ENCODE results near the gene KIF3B.

Gene KIF3B

DNA sequence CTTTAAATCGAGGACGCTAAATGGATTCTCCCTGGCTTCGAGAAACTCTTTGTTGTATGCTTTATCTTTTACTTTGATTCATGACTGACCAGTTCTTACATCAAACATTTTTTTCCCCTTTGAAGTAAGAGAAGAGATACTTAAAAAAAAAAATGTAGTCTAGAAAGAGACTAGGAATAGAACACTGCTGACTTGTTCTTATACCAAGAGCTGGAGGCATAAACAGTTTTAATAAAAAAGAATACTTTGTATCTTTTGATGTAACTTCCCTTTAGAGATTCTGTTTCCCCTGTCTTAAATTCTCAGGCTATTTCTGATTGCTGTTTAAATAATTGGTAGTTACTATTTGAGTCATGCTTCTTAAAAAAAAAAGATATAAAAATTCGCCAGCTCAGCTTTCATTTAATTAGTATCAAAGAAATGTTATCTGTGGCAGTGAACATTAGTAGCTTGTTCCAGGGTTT, 85.5 kb downstream of the KIF3B start:
- no peaks in the 10 kb centered on the region for H3K4me1 ChIP-seq (ENCODE audit: insufficient read depth, insufficient read length)

DNA sequence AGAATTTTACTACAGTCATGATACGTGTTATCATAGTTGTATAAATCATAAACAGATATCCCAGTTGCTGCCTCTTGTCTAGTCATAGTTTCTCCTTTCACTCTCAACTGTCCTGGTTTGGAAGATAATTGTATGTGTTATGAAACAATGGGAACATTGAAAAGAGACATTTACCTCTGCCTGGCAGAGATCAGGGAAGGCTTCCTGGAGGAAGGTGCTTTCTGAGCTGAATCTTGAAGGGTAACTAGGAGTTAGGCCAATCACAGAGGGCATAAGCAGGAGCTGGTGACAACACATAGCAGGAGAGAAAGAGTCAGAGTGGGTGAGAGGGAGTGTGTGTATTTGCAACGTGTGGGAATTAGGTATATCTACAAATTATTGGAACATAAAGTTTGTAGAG, 86.0 kb downstream of the KIF3B start:
- Histone ChIP-seq H3K9me3 (ENCODE audit: insufficient read depth, low read length) (no peaks in the 10 kb centered on the region), H3K36me3 (ENCODE audit: insufficient read depth, insufficient read length, low read length) (peaks cover 6% of the 10 kb centered on the region), H3K9ac (ENCODE audit: insufficient read length, low read depth) (no peak overlapping the region), H3K4me3 (ENCODE audit: insufficient read length, low read depth) (no peak overlapping the region), H3K27me3 (ENCODE audit: insufficient read depth, insufficient read length) (peaks cover 23% of the 10 kb centered on the region), H3K4me1 (ENCODE audit: insufficient read depth, insufficient read length) (no peaks in the 10 kb centered on the region)
- no peak for DNase-seq (ENCODE audit: low read depth, low spot score)
- TF ChIP-seq YY1 (IDR thresholded peaks at IDR 0.05; ENCODE audit: insufficient read depth, insufficient read length) (no peak), ZNF274 (IDR thresholded peaks at IDR 0.05; ENCODE audit: low read depth, low read length) (no peak), SUZ12 (IDR thresholded peaks at IDR 0.05; ENCODE audit: extremely low read depth, insufficient read depth, insufficient read length) (no peak)

More for the DNA sequence above, 85.5 kb downstream of the KIF3B start:
- peaks cover 6% of the 10 kb centered on the region for H3K36me3 ChIP-seq (ENCODE audit: insufficient read depth, insufficient read length, low read length)
- TF ChIP-seq SUZ12 (IDR thresholded peaks at IDR 0.05; ENCODE audit: extremely low read depth, insufficient read depth, insufficient read length) (no peak), ZNF274 (IDR thresholded peaks at IDR 0.05; ENCODE audit: low read depth, low read length) (no peak), YY1 (IDR thresholded peaks at IDR 0.05; ENCODE audit: insufficient read depth, insufficient read length) (no peak)
- H3K9ac ChIP-seq (ENCODE audit: insufficient read length, low read depth): no peak overlapping the region
- H3K27me3 ChIP-seq (ENCODE audit: insufficient read depth, insufficient read length): peaks cover 23% of the 10 kb centered on the region
- H3K4me3 ChIP-seq (ENCODE audit: insufficient read length, low read depth): no peak overlapping the region
- DNase-seq (ENCODE audit: low read depth, low spot score): no peak
- no peaks in the 10 kb centered on the region for H3K9me3 ChIP-seq (ENCODE audit: insufficient read depth, low read length)

DNA sequence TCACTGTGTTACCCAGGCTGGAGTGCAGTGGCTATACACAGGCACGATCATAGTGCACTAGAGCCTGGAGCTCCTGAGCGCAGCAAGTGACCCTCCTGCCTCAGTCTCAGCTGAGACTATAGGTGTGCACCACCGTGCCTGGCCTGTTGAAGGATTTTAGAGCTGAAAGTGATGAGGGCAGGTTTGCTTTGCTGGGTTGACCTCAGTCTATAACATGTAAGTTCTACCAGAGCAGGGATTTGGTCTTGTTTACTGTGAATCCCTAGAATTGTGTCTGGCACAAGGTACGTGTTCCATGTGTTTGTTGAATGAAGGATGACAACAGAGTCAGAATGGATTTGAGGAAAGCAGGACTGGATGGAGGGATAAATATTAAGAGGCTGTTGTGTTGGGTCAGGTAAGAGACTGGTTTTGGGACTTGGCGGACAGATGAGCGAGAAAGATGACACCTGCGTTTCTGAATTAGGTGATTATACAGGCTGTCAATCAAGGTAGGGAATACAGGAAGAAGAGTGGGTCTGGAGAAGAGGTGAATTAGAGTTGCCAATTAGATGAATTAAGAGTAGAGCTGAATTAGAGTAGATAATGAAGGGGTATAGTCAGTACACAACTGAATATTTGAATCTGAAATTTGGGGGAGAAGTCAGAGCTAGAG, 87.2 kb downstream of the KIF3B start:
- Histone ChIP-seq H3K27me3 (ENCODE audit: insufficient read depth, insufficient read length) (peaks cover 21% of the 10 kb centered on the region), H3K4me3 (ENCODE audit: insufficient read length, low read depth) (no peak overlapping the region), H3K9ac (ENCODE audit: insufficient read length, low read depth) (no peak overlapping the region), H3K9me3 (ENCODE audit: insufficient read depth, low read length) (no peaks in the 10 kb centered on the region), H3K36me3 (ENCODE audit: insufficient read depth, insufficient read length, low read length) (peaks cover 14% of the 10 kb centered on the region), H3K4me1 (ENCODE audit: insufficient read depth, insufficient read length) (no peaks in the 10 kb centered on the region)
- TF ChIP-seq YY1 (IDR thresholded peaks at IDR 0.05; ENCODE audit: insufficient read depth, insufficient read length) (no peak), ZNF274 (IDR thresholded peaks at IDR 0.05; ENCODE audit: low read depth, low read length) (no peak), SUZ12 (IDR thresholded peaks at IDR 0.05; ENCODE audit: extremely low read depth, insufficient read depth, insufficient read length) (no peak)
- DNase-seq (ENCODE audit: low read depth, low spot score): no peak

DNA sequence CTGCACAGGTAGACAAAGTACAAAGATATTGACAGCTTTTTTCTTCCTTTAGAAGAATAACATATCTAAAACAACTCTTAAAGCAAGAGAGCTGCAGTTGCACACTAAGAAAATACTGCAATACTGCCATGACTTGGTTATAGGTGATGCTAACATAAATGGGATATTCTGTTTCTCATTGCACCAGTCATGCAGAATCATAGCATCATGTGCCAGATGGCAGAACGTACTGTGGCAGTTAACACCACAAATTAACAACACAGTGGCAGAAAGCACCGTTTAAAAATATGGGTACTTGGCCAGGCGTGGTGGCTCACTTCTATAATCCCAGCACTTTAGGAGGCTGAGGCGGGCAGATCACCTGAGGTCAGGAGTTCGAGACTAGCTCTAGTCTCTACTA, 88.1 kb downstream of the KIF3B start:
- Histone ChIP-seq H3K36me3 (ENCODE audit: insufficient read depth, insufficient read length, low read length) (peaks cover 21% of the 10 kb centered on the region), H3K9me3 (ENCODE audit: insufficient read depth, low read length) (no peaks in the 10 kb centered on the region), H3K4me3 (ENCODE audit: insufficient read length, low read depth) (no peak overlapping the region), H3K9ac (ENCODE audit: insufficient read length, low read depth) (no peak overlapping the region), H3K4me1 (ENCODE audit: insufficient read depth, insufficient read length) (no peaks in the 10 kb centered on the region), H3K27me3 (ENCODE audit: insufficient read depth, insufficient read length) (peaks cover 14% of the 10 kb centered on the region)
- DNase-seq (ENCODE audit: low read depth, low spot score): no peak
- no peak for TF ChIP-seq ZNF274 (IDR thresholded peaks at IDR 0.05; ENCODE audit: low read depth, low read length)
- TF ChIP-seq YY1 (IDR thresholded peaks at IDR 0.05; ENCODE audit: insufficient read depth, insufficient read length): no peak
- TF ChIP-seq SUZ12 (IDR thresholded peaks at IDR 0.05; ENCODE audit: extremely low read depth, insufficient read depth, insufficient read length): no peak

DNA sequence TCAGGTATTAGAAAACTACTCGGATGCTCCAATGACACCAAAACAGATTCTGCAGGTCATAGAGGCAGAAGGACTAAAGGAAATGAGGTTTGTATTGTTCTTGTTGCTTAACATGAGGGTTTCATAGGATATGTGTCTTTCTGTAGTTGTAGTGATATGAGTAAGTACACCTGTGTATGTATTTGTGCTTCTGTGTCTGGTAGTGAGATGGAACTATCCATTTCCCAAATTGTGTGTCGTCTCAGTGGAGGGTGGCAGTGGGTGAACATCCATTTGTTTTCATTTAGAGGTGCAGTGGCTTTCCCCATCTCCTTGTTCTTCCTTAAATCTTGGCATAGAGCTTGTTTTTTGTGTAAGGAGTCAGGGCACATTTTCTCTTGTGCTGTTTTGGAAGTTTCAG, 88.9 kb downstream of the KIF3B start:
- peaks cover 8% of the 10 kb centered on the region for H3K27me3 ChIP-seq (ENCODE audit: insufficient read depth, insufficient read length)
- H3K36me3 ChIP-seq (ENCODE audit: insufficient read depth, insufficient read length, low read length): peaks cover 24% of the 10 kb centered on the region
- TF ChIP-seq SUZ12 (IDR thresholded peaks at IDR 0.05; ENCODE audit: extremely low read depth, insufficient read depth, insufficient read length) (no peak), ZNF274 (IDR thresholded peaks at IDR 0.05; ENCODE audit: low read depth, low read length) (no peak), YY1 (IDR thresholded peaks at IDR 0.05; ENCODE audit: insufficient read depth, insufficient read length) (no peak)
- H3K9ac ChIP-seq (ENCODE audit: insufficient read length, low read depth): no peak overlapping the region
- H3K9me3 ChIP-seq (ENCODE audit: insufficient read depth, low read length): no peaks in the 10 kb centered on the region
- H3K4me1 ChIP-seq (ENCODE audit: insufficient read depth, insufficient read length): no peaks in the 10 kb centered on the region
- H3K4me3 ChIP-seq (ENCODE audit: insufficient read length, low read depth): no peak overlapping the region
- DNase-seq (ENCODE audit: low read depth, low spot score): no peak

DNA sequence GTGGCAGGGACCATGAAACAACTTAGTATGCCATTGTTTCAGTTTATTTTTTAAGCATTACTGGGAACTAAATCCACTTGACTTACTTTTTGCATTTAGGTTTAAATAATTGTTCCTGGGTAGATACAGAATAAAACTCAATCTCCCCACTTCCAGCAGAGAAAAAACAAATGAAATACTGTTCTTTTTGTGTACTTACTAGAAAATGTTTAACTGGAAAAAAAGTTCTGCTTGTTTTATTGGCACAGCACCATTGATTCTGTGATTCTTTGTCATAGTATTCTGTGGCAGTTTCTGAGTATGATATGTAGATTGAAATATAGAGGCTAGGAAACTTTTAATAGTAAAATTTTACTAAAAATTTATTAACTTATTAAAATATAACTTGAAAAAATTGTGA, 90.9 kb downstream of the KIF3B start:
- no peak for TF ChIP-seq ZNF274 (IDR thresholded peaks at IDR 0.05; ENCODE audit: low read depth, low read length)
- no peak for TF ChIP-seq SUZ12 (IDR thresholded peaks at IDR 0.05; ENCODE audit: extremely low read depth, insufficient read depth, insufficient read length)
- no peak for TF ChIP-seq YY1 (IDR thresholded peaks at IDR 0.05; ENCODE audit: insufficient read depth, insufficient read length)
- no peak for DNase-seq (ENCODE audit: low read depth, low spot score)
- H3K4me1 ChIP-seq (ENCODE audit: insufficient read depth, insufficient read length): no peaks in the 10 kb centered on the region
- H3K9ac ChIP-seq (ENCODE audit: insufficient read length, low read depth): no peak overlapping the region
- H3K9me3 ChIP-seq (ENCODE audit: insufficient read depth, low read length): no peaks in the 10 kb centered on the region
- H3K4me3 ChIP-seq (ENCODE audit: insufficient read length, low read depth): no peak overlapping the region
- H3K36me3 ChIP-seq (ENCODE audit: insufficient read depth, insufficient read length, low read length): peaks cover 32% of the 10 kb centered on the region
- H3K27me3 ChIP-seq (ENCODE audit: insufficient read depth, insufficient read length): peaks cover 4% of the 10 kb centered on the region

DNA sequence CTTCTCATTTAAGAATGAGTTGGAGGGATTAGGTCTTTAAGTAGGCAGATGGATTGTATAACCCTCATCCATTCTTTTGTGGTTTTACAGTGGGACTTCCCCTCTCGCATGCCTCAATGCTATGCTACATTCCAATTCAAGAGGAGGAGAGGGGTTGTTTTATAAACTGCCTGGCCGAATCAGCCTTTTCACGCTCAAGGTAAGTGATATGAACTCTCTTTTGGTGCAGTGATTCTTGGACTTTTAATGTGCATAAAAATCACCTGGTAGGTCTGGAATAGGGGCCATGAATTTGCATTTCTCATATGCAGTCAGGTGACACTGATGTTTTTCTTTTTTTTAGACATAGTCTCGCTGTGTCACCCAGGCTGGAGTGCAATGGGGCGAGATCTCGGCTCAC, 91.5 kb downstream of the KIF3B start:
- no peak overlapping the region for H3K4me3 ChIP-seq (ENCODE audit: insufficient read length, low read depth)
- H3K4me1 ChIP-seq (ENCODE audit: insufficient read depth, insufficient read length): no peaks in the 10 kb centered on the region
- H3K9me3 ChIP-seq (ENCODE audit: insufficient read depth, low read length): no peaks in the 10 kb centered on the region
- H3K36me3 ChIP-seq (ENCODE audit: insufficient read depth, insufficient read length, low read length): peaks cover 33% of the 10 kb centered on the region
- H3K27me3 ChIP-seq (ENCODE audit: insufficient read depth, insufficient read length): no peaks in the 10 kb centered on the region
- peak; percentile 18 for DNase-seq (ENCODE audit: low read depth, low spot score)
- no peak overlapping the region for H3K9ac ChIP-seq (ENCODE audit: insufficient read length, low read depth)
- TF ChIP-seq YY1 (IDR thresholded peaks at IDR 0.05; ENCODE audit: insufficient read depth, insufficient read length): no peak
- TF ChIP-seq SUZ12 (IDR thresholded peaks at IDR 0.05; ENCODE audit: extremely low read depth, insufficient read depth, insufficient read length): no peak
- no peak for TF ChIP-seq ZNF274 (IDR thresholded peaks at IDR 0.05; ENCODE audit: low read depth, low read length)

All from NT2/D1 (cell line).